Peyer's patch (tissue), 4 donors: Measurements from ENCODE around the gene SPATA16.

Source experiments
- POLR2A ChIP-seq, 2 donors: fragments of 450-650 bp; IDR thresholded peaks; one replicate each; pipeline ENCODE4 v1.5.1; 2017; ENCODE audit warnings: antibody characterized with exemption in 2 of 2, mild to moderate bottlenecking in 2 of 2, moderate library complexity in 2 of 2
- TF ChIP-seq, protein P1 (sequence below), 6 experiments: fragments of 450-650 bp in 4 of 6; fragments of 200-600 bp in 2 of 6; sonication (generic) in 1 of 6; IDR thresholded peaks; one replicate each; pipeline ENCODE4 v1.5.1; 2017 to 2019; ENCODE audit warnings: antibody characterized with exemption in 6 of 6, mild to moderate bottlenecking in 3 of 6, moderate library complexity in 1 of 6

DNA sequence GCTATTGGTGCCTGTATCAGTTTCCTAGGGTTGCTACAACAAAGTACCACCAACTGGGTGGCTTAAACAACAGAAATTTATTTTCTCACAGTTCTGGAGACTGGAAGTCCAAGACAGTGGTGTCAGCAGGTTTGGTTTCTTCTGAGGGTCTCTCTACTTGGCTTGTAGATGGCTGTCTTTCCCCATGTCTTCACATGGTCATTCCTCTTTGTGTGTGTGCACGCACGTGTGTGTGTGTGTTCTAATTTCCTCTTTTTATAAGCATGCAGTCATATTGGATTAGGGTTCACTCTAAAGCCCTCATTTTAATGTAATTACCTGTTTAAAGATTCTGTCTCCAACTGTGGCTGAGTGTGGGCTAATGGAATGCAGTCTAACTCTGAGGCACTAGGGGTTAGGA is 182.5 kb downstream of the SPATA16 start:
- TF ChIP-seq, protein P1, sequence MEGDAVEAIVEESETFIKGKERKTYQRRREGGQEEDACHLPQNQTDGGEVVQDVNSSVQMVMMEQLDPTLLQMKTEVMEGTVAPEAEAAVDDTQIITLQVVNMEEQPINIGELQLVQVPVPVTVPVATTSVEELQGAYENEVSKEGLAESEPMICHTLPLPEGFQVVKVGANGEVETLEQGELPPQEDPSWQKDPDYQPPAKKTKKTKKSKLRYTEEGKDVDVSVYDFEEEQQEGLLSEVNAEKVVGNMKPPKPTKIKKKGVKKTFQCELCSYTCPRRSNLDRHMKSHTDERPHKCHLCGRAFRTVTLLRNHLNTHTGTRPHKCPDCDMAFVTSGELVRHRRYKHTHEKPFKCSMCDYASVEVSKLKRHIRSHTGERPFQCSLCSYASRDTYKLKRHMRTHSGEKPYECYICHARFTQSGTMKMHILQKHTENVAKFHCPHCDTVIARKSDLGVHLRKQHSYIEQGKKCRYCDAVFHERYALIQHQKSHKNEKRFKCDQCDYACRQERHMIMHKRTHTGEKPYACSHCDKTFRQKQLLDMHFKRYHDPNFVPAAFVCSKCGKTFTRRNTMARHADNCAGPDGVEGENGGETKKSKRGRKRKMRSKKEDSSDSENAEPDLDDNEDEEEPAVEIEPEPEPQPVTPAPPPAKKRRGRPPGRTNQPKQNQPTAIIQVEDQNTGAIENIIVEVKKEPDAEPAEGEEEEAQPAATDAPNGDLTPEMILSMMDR (IDR thresholded peaks at IDR 0.05) = no peak
- TF ChIP-seq POLR2A (IDR thresholded peaks at IDR 0.05) = no peak
